Spleen (tissue), 11 donors: Measurements from ENCODE around the gene PTPRN. TPM values are rescaled to one million over a fixed set of nuclear protein-coding genes. Genes with fewer than 3 reads are reported as not detected.
"Not testable (repeated sequence)": the region's sequence is repeated elsewhere in the genome, so short reads cannot be mapped to it uniquely, and the experiment has no call there.

Experiments used
- DNase-seq: peaks from one replicate; pipeline ENCODE4 v3.0.0-alpha.2; 2020
- H3K27ac ChIP-seq, 8 donors: fragments of 200-600 bp; sonication (generic) in 7 of 8; 1 replicate in 4 of 8; 2 replicates in 4 of 8; pipeline versions ENCODE4 v1.5.0 to v1.8.0; 2016 to 2021; ENCODE audit warnings: inconsistent platforms in 4 of 8, mild to moderate bottlenecking in 4 of 8, moderate library complexity in 1 of 8
- H3K27me3 ChIP-seq, 7 donors: fragments of 200-600 bp; sonication (generic) in 6 of 7; replicated peaks in 1 of 7; 1 replicate in 4 of 7; 2 replicates in 3 of 7; pipeline versions ENCODE4 v1.5.0 to v1.8.0; 2016 to 2021; ENCODE audit warnings: inconsistent platforms in 3 of 7, mild to moderate bottlenecking in 1 of 7
- H3K36me3 ChIP-seq, 6 donors: fragments of 200-600 bp; sonication (generic) in 5 of 6; 1 replicate in 4 of 6; 2 replicates in 2 of 6; pipeline versions ENCODE4 v1.5.0 to v1.8.0; 2016 to 2021; ENCODE audit warnings: inconsistent platforms in 2 of 6
- H3K4me1 ChIP-seq, 6 donors: fragments of 200-600 bp; sonication (generic) in 5 of 6; 1 replicate in 3 of 6; 2 replicates in 3 of 6; pipeline versions ENCODE4 v1.5.0 to v1.8.0; 2016 to 2021; ENCODE audit warnings: inconsistent platforms in 3 of 6
- H3K4me3 ChIP-seq, 8 donors: fragments of 200-600 bp; sonication (generic) in 7 of 8; 1 replicate in 4 of 8; 2 replicates in 4 of 8; pipeline versions ENCODE4 v1.5.0 to v1.8.0; 2016 to 2021; ENCODE audit warnings: inconsistent platforms in 4 of 8, mild to moderate bottlenecking in 4 of 8, moderate library complexity in 2 of 8
- H3K9me3 ChIP-seq, 8 donors: fragments of 200-600 bp; sonication (generic) in 7 of 8; 1 replicate in 4 of 8; 2 replicates in 4 of 8; pipeline versions ENCODE4 v1.5.0 to v1.8.0; 2016 to 2021; ENCODE audit warnings: inconsistent platforms in 4 of 8
- POLR2A ChIP-seq, 3 donors: fragments of 450-650 bp; IDR thresholded peaks; one replicate each; pipeline ENCODE4 v1.5.1; 2017; ENCODE audit warnings: antibody characterized with exemption in 3 of 3, mild to moderate bottlenecking in 1 of 3
- POLR2AphosphoS5 ChIP-seq, 3 donors: sonication (generic); formaldehyde crosslinking; IDR thresholded peaks; one replicate each; pipeline ENCODE4 v1.5.1; 2017; ENCODE audit warnings: antibody characterized with exemption in 3 of 3
- WGBS, 5 donors: extraction: QIAGEN DNeasy Blood & Tissue Kit in 3 of 5; methylation state at CpG; one replicate each; pipeline versions ENCODE4 v1.1.5 to v1.1.7; 2013 to 2018; 5-methylcytosine and 5-hydroxymethylcytosine counted together
- intact Hi-C: fragments of 100-400 bp; cut with DNase I; formaldehyde crosslinking; loops from one replicate; pipeline ENCODE4 v1.15.0; 2023; ENCODE audit warnings: low total_unique reads
- polyA plus RNA-seq, 3 donors: library from polyadenylated mRNA; stranded (reverse); fragments of 200-250 nt; gene quantifications; one replicate each; pipeline ENCODE4 v1.2.1, GENCODE V29; 2013
- total RNA-seq, 7 donors: library from RNA; depleted of rRNA in 3 of 7; stranded (reverse); fragments of >200 nt in 3 of 7; fragmentation: NEBNext Ultra II Directional in 4 of 7; extraction: Animal tissue kit (Norgen Biotek cat#: 25700) in 4 of 7; gene quantifications; one replicate each; pipeline versions ENCODE4 v1.1.0 to v1.2.1, GENCODE V29; 2016 to 2021
- TF ChIP-seq, protein P1 (sequence below), 11 experiments: fragments of 200-600 bp in 7 of 11; fragments of 450-650 bp in 4 of 11; sonication (generic) in 4 of 11; IDR thresholded peaks in 8 of 11; conservative IDR thresholded peaks in 3 of 11; 1 replicate in 7 of 11; 2 replicates in 4 of 11; pipeline versions ENCODE4 v1.4.0 to v1.8.0; 2016 to 2021; ENCODE audit warnings: antibody characterized with exemption in 11 of 11, inconsistent platforms in 4 of 11, mild to moderate bottlenecking in 1 of 11
- donor health status: healthy with polysubstance abuse.
- donor health status: DM: no; HTN: no; CAD: no; lungs with moderate emphysema.
- donor health status: DM: no; HTN: no; CAD: no.
- donor health status: Bipolar disorder and iron deficiency.
- donor health status: healthy.
- donor health status: DM: no; HTN: no; CAD: no.
- donor health status: DM: yes; HTN: yes; CAD: no.

The PTPRN gene
- total and polyA plus RNA-seq, 10 donors, result 0.06 to 0.12 TPM; not detected in 8

- no peak for TF ChIP-seq POLR2A (IDR thresholded peaks at IDR 0.05)
- no peak for TF ChIP-seq POLR2AphosphoS5 (IDR thresholded peaks at IDR 0.05)
- TF ChIP-seq, protein P1, sequence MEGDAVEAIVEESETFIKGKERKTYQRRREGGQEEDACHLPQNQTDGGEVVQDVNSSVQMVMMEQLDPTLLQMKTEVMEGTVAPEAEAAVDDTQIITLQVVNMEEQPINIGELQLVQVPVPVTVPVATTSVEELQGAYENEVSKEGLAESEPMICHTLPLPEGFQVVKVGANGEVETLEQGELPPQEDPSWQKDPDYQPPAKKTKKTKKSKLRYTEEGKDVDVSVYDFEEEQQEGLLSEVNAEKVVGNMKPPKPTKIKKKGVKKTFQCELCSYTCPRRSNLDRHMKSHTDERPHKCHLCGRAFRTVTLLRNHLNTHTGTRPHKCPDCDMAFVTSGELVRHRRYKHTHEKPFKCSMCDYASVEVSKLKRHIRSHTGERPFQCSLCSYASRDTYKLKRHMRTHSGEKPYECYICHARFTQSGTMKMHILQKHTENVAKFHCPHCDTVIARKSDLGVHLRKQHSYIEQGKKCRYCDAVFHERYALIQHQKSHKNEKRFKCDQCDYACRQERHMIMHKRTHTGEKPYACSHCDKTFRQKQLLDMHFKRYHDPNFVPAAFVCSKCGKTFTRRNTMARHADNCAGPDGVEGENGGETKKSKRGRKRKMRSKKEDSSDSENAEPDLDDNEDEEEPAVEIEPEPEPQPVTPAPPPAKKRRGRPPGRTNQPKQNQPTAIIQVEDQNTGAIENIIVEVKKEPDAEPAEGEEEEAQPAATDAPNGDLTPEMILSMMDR (IDR thresholded peaks at IDR 0.05 in 8 of 11, conservative IDR thresholded peaks at IDR 0.05 in 3 of 11), result no peak
- Histone ChIP-seq H3K27me3 (peaks cover 0 to 84% (median 0%) of the 10 kb centered on the region in 7 donors), H3K36me3 (no peaks in the 10 kb centered on the region), H3K4me3 (no peak overlapping the region), H3K27ac (no peak overlapping the region), H3K9me3 (no peaks in the 10 kb centered on the region), H3K4me1 (peaks cover 0 to 10% (median 2%) of the 10 kb centered on the region in 6 donors)
- intact Hi-C loops, result no loop called here
- no peak for DNase-seq
- WGBS, 5 donors, result 81 to 90% (median 89%) methylated on average over 4 of the region's 4 CpGs
Observed at GRCh38 chr2:219325136-219325535, 15.9 kb upstream of the PTPRN start.

DNA sequence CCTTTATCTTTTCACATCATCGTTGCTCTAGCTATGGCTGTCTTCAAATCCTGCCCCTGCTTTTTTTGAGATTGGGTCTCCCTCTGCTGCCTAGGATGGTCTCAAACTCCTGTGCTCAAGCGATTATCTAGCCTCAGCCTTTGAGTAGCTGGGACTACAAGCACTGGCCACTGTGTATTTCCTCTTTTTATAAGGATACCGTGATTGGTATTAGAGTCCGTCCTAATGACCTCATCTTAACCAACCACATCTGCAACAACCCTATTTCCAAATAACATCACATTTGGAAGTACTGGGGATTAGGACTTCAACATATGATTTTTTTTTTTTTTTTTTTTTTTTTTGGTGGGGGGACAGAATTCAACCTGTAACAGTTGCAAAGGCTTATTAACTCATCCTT, 14.2 kb upstream of the PTPRN start:
- intact Hi-C loops, result no loop called here
- Histone ChIP-seq H3K4me1 (peaks cover 0 to 10% (median 2%) of the 10 kb centered on the region in 6 donors), H3K36me3 (no peaks in the 10 kb centered on the region), H3K9me3 (no peaks in the 10 kb centered on the region), H3K27ac (no peak overlapping the region), H3K4me3 (no peak overlapping the region), H3K27me3 (peaks cover 0 to 80% (median 0%) of the 10 kb centered on the region in 7 donors)
- no peak for DNase-seq
- 55 to 68% (median 63%) methylated on average over 4 of the region's 4 CpGs for WGBS, 5 donors
- no peak for TF ChIP-seq POLR2A (IDR thresholded peaks at IDR 0.05)
- TF ChIP-seq POLR2AphosphoS5 (IDR thresholded peaks at IDR 0.05), result no peak
- TF ChIP-seq, protein P1 (IDR thresholded peaks at IDR 0.05 in 8 of 11, conservative IDR thresholded peaks at IDR 0.05 in 3 of 11), result no peak

GRCh38 chr2:219314804-219315468, 5.7 kb upstream of the PTPRN start:
- Histone ChIP-seq H3K4me1 (no peaks in the 10 kb centered on the region), H3K4me3 (no peak overlapping the region), H3K36me3 (no peaks in the 10 kb centered on the region), H3K27me3 (peaks cover 0 to 57% (median 8%) of the 10 kb centered on the region in 7 donors), H3K27ac (no peak overlapping the region), H3K9me3 (no peaks in the 10 kb centered on the region)
- no peak for DNase-seq
- intact Hi-C loops, result no loop called here
- 90 to 95% (median 92%) methylated on average over 16 of the region's 16 CpGs for WGBS, 5 donors
- TF ChIP-seq POLR2AphosphoS5 (IDR thresholded peaks at IDR 0.05) (no peak), POLR2A (IDR thresholded peaks at IDR 0.05) (no peak)
- TF ChIP-seq, protein P1 (IDR thresholded peaks at IDR 0.05 in 8 of 11, conservative IDR thresholded peaks at IDR 0.05 in 3 of 11), result no peak

- intact Hi-C loops, DNase-seq: not testable (repeated sequence)
- H3K27me3 ChIP-seq, result peaks cover 6 to 60% (median 28%) of the 10 kb centered on the region in 7 donors
Observed at GRCh38 chr2:219312683-219313263, 3.6 kb upstream of the PTPRN start.

More at GRCh38 chr2:219312683-219313263, 3.6 kb upstream of the PTPRN start:
- H3K36me3 ChIP-seq, H3K9me3 ChIP-seq, H3K27ac ChIP-seq, H3K4me3 ChIP-seq: not testable (repeated sequence)
- WGBS, 5 donors, result 82 to 93% (median 91%) methylated on average over 30 to 49 of the region's 49 CpGs
- peaks cover 0 to 14% (median 2%) of the 10 kb centered on the region in 6 donors for H3K4me1 ChIP-seq
